ENCODE measurements around the gene DCAKD.

The DCAKD gene

DNA sequence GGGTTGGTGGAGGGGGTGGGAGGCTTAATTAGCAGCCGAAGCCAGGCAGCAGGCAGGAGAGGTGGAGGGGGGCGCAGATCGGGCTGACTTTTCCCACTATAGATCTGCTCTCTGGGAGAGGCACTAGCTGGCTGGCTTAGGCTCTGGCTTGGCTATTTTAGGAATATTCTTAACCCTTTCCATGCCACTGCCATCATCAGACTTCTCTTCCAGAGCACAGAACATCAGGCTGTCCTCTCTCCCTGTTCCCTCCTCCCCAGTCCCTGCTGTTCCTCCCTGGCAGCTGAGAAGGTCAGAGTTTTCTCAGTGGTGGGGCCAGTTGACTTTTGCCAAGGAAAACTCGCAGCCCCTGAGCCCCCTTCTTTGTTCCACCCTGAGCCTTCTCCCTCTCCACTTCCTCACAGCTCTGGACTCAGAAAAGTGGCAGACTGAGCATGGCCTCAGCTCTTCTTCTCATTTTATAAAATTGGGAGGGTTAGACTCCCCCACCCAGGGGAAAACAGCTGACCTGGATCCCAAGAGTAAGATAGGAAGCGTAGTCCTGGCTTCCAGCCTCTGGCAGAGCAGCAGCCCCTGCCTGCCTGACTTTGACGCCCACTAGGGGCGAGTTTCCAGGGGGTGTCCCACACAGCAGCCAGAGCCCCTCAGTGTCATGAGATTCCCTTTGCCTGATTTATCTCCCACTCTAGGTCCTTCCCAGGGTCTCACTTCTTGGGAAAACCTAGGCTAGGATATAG is 73.5 kb downstream of the DCAKD start:
- in situ Hi-C loops (cut with MboI; ENCODE audit: low sequenced_read_pairs), result no loop called here

DNA sequence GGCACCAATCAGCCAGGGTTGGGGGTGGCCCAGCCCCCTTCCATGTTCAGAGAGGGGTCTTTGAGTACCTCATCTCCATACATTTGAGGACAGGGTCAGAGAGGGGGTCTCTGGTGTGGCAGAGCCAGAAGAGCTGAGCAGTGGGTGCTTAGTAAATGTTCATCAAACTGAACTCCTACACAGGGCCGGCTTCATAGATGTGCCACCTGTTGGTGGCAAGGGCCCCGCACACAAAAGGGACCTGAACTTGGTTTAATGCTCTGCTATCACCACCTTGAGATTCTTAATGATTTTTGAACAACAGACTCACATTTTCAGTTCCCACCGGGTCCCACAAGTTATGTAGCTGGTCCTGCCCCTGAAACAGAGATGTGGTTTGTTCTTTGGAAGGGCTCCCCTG is 74.4 kb downstream of the DCAKD start:
- in situ Hi-C loops (cut with MboI; ENCODE audit: low sequenced_read_pairs), result no loop called here

DNA sequence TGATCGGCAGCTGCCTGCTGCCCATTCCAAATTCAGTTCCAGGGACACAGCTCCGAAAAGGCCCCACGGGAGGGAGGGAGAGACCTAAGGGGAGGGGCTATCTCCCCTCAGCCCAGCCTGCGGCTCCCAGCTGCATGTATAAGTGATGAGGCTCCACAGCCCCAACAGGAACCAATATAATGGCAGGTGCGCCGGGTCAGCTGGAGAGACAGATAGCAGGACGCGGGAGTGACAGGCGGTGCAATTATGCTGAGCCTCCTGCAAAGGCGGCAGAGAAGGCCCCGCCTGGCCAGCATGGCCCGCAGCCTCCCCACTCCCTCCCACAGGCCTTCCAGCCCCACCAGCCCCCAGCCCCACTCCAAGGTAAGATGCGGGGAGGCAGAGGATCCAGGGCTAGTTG is 75.2 kb downstream of the DCAKD start:
- in situ Hi-C loops (cut with MboI; ENCODE audit: low sequenced_read_pairs), result no loop called here

All from HL-60/S4 treated with retinoic acid at 250 ng/mL for 4 days and 3 days (cell line).